AG04450 (cell line): ENCODE data around the gene MRPL33. TPM values are rescaled to one million over a fixed set of nuclear protein-coding genes. Genes with fewer than 3 reads are reported as not detected.

Source experiments
- CTCF ChIA-PET: fragments of 300-600, 350-600 bp; formaldehyde crosslinking; extraction: SDS; loops from one replicate; lab custom pipeline; 2022; ENCODE audit warnings: antibody characterized with exemption, inconsistent platforms; lab: Charles Lee
- POLR2A ChIA-PET: fragments of 350-600 bp; formaldehyde crosslinking; extraction: SDS; loops from one replicate; lab custom pipeline; 2021; ENCODE audit warnings: antibody characterized with exemption, inconsistent platforms; lab: Yijun Ruan, JAX
- DNase-seq: peaks from one replicate; pipeline ENCODE4 v3.0.0-alpha.2; 2011; ENCODE audit warnings: low read depth, low spot score
- H3K27ac ChIP-seq: one replicate; pipeline ENCODE4 v1.5.1; 2012; ENCODE audit warnings: low read depth, low read length, control low read depth
- H3K27me3 ChIP-seq: one replicate; pipeline ENCODE4 v1.6.0; 2012; ENCODE audit warnings: low read length; ENCODE audit not compliant: control insufficient read depth, insufficient read depth
- H3K4me3 ChIP-seq: 2 replicates; pipeline ENCODE4 v1.5.1; 2011; ENCODE audit warnings: mild to moderate bottlenecking, low read depth, low read length, control low read depth
- H3K9me3 ChIP-seq: 2 replicates; pipeline ENCODE4 v1.5.1; 2012; ENCODE audit warnings: low read length; ENCODE audit not compliant: control insufficient read depth, insufficient read depth
- polyA plus RNA-seq: library from polyadenylated mRNA; depleted of rRNA; stranded (reverse); fragments of >200 nt; gene quantifications from 2 replicates; pipeline ENCODE4 v1.2.3, GENCODE V29; 2011
- TF ChIP-seq, protein P1 (sequence below): IDR thresholded peaks from 2 replicates; pipeline ENCODE4 v1.5.1; 2011; ENCODE audit warnings: low read depth, low read length, control low read depth, inconsistent platforms

The MRPL33 gene
- polyA plus RNA-seq, 1 experiment: 137 TPM

DNA sequence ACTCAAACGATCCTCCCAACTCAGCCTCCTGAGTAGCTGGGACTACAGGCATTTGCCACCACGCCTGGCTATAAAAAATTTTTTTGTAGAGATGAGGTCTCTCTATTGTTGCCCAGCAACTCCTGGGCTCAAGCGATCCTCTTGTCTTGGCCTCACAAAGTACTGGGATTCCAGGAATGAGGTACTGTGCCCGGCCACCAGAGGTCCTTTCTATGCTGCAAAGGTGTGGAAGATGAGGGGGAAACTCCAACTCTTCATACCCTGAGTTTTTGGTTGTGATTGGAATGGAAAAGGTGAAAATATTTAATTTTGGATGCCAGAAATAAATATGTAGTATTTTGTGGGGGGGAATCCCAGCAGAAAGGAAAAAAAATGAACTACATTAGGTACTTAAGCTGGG lies 36.0 kb downstream of the MRPL33 start:
- TF ChIP-seq, protein P1, sequence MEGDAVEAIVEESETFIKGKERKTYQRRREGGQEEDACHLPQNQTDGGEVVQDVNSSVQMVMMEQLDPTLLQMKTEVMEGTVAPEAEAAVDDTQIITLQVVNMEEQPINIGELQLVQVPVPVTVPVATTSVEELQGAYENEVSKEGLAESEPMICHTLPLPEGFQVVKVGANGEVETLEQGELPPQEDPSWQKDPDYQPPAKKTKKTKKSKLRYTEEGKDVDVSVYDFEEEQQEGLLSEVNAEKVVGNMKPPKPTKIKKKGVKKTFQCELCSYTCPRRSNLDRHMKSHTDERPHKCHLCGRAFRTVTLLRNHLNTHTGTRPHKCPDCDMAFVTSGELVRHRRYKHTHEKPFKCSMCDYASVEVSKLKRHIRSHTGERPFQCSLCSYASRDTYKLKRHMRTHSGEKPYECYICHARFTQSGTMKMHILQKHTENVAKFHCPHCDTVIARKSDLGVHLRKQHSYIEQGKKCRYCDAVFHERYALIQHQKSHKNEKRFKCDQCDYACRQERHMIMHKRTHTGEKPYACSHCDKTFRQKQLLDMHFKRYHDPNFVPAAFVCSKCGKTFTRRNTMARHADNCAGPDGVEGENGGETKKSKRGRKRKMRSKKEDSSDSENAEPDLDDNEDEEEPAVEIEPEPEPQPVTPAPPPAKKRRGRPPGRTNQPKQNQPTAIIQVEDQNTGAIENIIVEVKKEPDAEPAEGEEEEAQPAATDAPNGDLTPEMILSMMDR: peak; percentile 61
- ChIA-PET CTCF (no interaction called here), POLR2A (no interaction called here)
- no peak for DNase-seq
- no peaks in the 10 kb centered on the region for H3K27me3 ChIP-seq
- no peak overlapping the region for H3K27ac ChIP-seq
- H3K4me3 ChIP-seq: no peak overlapping the region
- H3K9me3 ChIP-seq: no peaks in the 10 kb centered on the region

DNA sequence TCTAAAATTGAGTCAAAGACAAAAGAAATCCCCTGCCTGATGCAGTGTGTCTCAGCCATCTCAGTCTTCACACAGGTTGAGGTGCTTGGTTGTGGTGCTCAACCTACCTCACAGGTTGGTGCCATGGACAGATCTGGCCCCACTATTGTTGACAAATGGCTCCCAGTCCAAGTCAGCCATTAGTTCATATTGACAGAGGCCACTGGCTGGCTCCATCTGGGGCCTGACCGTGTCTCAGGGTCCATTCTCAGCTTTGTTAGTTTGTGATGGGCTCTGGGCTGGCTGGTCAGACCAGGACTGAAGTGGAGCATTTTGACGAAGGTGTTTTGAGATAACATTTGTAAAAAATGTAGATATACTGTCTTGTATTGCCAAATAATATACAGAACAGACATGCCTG lies 36.9 kb downstream of the MRPL33 start:
- Histone ChIP-seq H3K9me3 (no peaks in the 10 kb centered on the region), H3K27ac (no peak overlapping the region), H3K4me3 (no peak overlapping the region), H3K27me3 (no peaks in the 10 kb centered on the region)
- POLR2A ChIA-PET: no interaction called here
- DNase-seq: no peak
- CTCF ChIA-PET: no interaction called here
- TF ChIP-seq, protein P1: no peak

DNA sequence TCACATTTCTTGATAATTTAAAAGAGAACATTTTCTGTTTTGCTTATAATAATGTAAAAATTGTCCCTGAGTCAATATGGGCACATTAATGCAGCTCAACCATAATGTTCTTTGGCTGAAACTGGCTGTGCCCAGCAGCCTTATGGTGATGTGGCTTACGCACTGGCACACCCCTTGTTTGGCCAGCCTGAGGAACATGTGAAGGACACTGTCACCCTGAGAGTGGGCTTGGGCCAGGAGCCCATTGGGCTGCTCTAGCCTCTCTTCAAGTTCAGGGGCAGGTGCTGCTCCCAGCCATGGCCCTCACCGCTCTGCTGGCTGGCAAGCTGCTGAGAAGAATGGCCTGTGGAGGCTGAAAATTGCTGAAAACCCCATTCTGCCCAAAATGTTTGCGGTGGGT lies 37.5 kb downstream of the MRPL33 start:
- no peak for DNase-seq
- ChIA-PET CTCF (no interaction called here), POLR2A (interaction anchor here (0.5 to 1.4 kb wide), 3 partner anchors 9 to 588 kb away, joined by 3 to 6 read pairs (median 4); no protein-coding TSS in a partner anchor)
- H3K9me3 ChIP-seq: no peaks in the 10 kb centered on the region
- no peak overlapping the region for H3K4me3 ChIP-seq
- H3K27ac ChIP-seq: peak overlapping the region; percentile 49
- H3K27me3 ChIP-seq: no peaks in the 10 kb centered on the region
- TF ChIP-seq, protein P1: no peak

DNA sequence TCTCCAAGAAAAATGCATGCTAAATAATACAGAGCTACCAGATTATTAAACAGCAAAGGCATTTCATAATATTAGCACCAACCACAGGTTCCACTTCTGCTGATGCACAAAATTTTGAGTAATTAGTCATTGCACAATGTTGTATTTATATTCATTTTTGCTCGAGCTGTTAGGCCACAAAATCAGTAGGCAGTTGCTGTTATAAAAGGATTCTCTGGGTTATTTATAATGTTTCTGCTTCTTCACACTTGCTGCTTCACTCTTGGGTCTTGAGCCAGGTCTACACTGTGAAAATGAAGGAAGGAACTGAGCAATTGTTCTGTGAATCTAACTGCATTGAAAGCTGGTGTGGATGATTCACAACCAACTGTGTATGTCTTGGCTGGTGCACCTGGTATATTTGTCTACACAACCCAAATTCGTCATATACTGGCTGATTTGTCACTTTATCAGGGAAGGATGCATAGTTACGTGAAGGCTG lies 38.3 kb downstream of the MRPL33 start:
- DNase-seq: peak; percentile 61
- H3K27ac ChIP-seq: no peak overlapping the region
- H3K4me3 ChIP-seq: no peak overlapping the region
- CTCF ChIA-PET: interaction anchor here (0.9 kb wide), 1 partner anchor 10 kb away, joined by 4 read pairs; no protein-coding TSS in a partner anchor
- H3K27me3 ChIP-seq: no peaks in the 10 kb centered on the region
- H3K9me3 ChIP-seq: no peaks in the 10 kb centered on the region
- POLR2A ChIA-PET: interaction anchor here (0.5 to 1.4 kb wide), 3 partner anchors 10 to 587 kb away, joined by 3 to 6 read pairs (median 4); no protein-coding TSS in a partner anchor
- TF ChIP-seq, protein P1: no peak

DNA sequence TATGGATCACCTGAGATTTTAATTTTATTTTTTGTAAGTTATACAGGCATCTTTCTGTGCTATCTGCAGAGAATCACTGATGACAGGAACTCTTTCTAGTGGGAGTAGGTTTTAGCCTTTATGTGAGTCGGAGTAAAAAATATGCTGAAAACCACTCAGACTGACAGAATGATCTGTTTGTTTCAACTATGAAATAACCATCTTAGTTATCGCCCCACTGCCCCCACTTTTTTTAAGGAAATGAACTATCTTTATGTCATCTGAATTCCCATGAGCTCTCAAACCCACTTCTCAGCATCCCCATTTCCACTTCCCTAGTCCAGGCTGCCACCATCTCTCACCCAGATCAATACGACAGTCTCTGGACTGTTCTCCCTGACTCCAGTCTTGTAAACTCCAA lies 38.9 kb downstream of the MRPL33 start:
- ChIA-PET CTCF (interaction anchor here (0.6 to 0.7 kb wide), 2 partner anchors 128 to 268 kb away, joined by 3 to 11 read pairs; no protein-coding TSS in a partner anchor), POLR2A (interaction anchor here (1.4 kb wide), 1 partner anchor 11 kb away, joined by 3 read pairs; no protein-coding TSS in a partner anchor)
- Histone ChIP-seq H3K27me3 (no peaks in the 10 kb centered on the region), H3K27ac (no peak overlapping the region), H3K4me3 (no peak overlapping the region), H3K9me3 (no peaks in the 10 kb centered on the region)
- DNase-seq: no peak
- TF ChIP-seq, protein P1: no peak
